Fibroblast of mammary gland (primary cell): ENCODE data around the gene STRA6.

Source experiments
- DNase-seq: peaks from one replicate; pipeline ENCODE4 v3.0.0-alpha.2; 2010; ENCODE audit warnings: low read depth
- H3K4me3 ChIP-seq: 2 replicates; pipeline ENCODE4 v1.5.1; 2011; ENCODE audit warnings: low read depth, mild to moderate bottlenecking, low read length, moderate library complexity; ENCODE audit not compliant: control insufficient read depth
- CTCF ChIP-seq: conservative IDR thresholded peaks from 2 replicates; pipeline ENCODE4 v1.5.1; 2011; ENCODE audit warnings: low read depth, low read length, inconsistent platforms; ENCODE audit not compliant: control insufficient read depth, insufficient read depth

STRA6 gene

DNA sequence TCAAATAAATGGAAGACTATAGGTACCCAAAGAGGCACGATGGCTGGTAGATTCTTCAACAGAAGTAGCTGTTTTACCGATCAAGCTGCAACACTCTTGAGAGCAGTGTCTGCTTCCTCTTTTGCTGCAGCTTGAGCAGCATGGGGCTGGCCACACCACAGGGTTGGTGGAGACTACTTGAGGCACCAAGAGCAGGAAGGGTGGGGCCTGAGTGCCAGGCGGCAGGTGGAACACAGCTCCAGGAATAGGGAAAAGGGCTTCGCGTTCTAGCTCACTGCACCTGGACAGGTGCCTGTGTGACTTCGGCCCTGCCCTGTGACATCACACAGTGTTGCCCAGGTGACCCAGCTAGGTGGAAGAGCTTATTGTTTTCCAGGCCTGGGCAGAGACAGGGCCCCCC is 33.4 kb upstream of the STRA6 start, which contains the start of gene CCDC33:
CCDC33 (plus strand) TSS at position 365 of the 400 bp plus-strand sequence. CDS start 394 bp downstream, outside the sequence.
- no peak for TF ChIP-seq CTCF
- no peak for DNase-seq
- H3K4me3 ChIP-seq: no peak within 1 kb of the TSS

GRCh38 chr15:74234598-74234875 is 31.9 kb upstream of the STRA6 start:
- no peak for TF ChIP-seq CTCF
- DNase-seq: no peak
- no peak overlapping the region for H3K4me3 ChIP-seq

DNA sequence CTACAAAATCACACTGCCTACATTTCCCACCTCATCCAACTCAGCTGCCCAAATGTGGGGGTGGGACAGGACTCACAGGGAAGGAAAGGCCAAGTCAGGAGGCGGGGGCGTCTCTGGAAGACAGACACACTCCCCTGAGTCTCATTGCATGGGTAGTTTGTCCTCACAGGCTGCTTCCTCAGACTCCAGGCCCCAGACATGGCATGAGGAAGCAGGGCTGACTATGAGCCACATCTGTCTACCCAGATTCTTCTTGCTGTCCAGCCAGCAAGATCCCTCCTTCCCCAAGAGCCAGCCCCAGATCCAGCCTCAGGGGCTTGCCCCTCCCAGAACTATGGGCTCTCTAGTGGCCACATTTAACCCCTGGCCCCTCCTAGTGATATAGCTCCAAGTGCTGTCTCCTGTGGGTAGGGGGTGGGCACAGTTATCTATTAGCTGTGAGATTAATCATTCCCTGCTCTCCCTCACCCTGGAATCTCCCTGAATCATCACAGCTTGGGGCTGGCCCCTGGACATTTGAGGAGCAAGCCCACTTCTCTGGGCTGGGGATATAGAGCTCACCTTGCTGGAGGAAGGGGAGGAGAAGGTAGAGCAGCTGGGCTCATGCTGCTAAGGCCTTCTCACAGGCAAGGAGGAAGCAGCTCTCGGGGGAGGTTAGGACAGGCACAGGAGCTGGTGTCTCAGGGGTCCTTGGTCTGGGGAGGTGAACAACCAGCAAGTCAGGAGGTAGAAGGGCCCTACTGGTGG is 31.4 kb upstream of the STRA6 start:
- TF ChIP-seq CTCF: no peak
- no peak for DNase-seq
- no peak overlapping the region for H3K4me3 ChIP-seq

DNA sequence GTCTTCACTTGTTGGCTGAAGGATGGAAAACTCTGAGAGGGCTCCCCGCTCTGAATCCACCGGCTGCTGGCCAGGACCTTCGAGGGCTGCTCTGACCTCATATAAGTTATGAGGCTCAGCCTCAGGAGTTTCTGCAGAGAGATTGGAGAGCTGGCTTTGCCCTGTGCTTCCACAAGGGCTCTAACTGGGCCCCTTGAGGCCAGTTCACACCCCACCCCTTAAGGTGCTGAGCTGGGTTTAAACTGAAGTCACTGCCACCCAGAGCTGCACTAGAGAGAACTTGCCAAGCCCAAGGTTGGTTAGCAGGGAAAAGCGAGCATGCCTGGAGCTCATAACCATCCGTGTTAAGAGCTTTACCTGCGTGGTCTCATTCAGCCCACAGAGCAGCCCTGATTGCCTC is 30.8 kb upstream of the STRA6 start:
- H3K4me3 ChIP-seq: no peak overlapping the region
- TF ChIP-seq CTCF: no peak
- DNase-seq: no peak

GRCh38 chr15:74231475-74231874 is 28.9 kb upstream of the STRA6 start:
- no peak overlapping the region for H3K4me3 ChIP-seq
- DNase-seq: no peak
- no peak for TF ChIP-seq CTCF

GRCh38 chr15:74229686-74230085 is 27.1 kb upstream of the STRA6 start:
- no peak for TF ChIP-seq CTCF
- no peak for DNase-seq
- H3K4me3 ChIP-seq: no peak overlapping the region

GRCh38 chr15:74228723-74229081 is 26.1 kb upstream of the STRA6 start:
- no peak overlapping the region for H3K4me3 ChIP-seq
- TF ChIP-seq CTCF: no peak
- DNase-seq: no peak
